Esophagus muscularis mucosa (tissue), 3 donors: ENCODE measurements around the gene JMJD6.

Source experiments
- CTCF ChIP-seq, 3 experiments: fragments of 200-600 bp in 2 of 3; fragments of 450-650 bp in 1 of 3; sonication (generic) in 2 of 3; IDR thresholded peaks; one replicate each; pipeline ENCODE4 v1.5.1; 2017 to 2019; ENCODE audit warnings: antibody characterized with exemption in 3 of 3, mild to moderate bottlenecking in 2 of 3, moderate library complexity in 1 of 3
- POLR2A ChIP-seq: fragments of 450-650 bp; IDR thresholded peaks from one replicate; pipeline ENCODE4 v1.6.1; 2017; ENCODE audit warnings: antibody characterized with exemption, moderate library complexity, mild to moderate bottlenecking, low read depth
- POLR2AphosphoS5 ChIP-seq, 2 donors: sonication (generic); formaldehyde crosslinking; IDR thresholded peaks; one replicate each; pipeline ENCODE4 v1.6.1; 2017; ENCODE audit warnings: antibody characterized with exemption in 2 of 2

DNA sequence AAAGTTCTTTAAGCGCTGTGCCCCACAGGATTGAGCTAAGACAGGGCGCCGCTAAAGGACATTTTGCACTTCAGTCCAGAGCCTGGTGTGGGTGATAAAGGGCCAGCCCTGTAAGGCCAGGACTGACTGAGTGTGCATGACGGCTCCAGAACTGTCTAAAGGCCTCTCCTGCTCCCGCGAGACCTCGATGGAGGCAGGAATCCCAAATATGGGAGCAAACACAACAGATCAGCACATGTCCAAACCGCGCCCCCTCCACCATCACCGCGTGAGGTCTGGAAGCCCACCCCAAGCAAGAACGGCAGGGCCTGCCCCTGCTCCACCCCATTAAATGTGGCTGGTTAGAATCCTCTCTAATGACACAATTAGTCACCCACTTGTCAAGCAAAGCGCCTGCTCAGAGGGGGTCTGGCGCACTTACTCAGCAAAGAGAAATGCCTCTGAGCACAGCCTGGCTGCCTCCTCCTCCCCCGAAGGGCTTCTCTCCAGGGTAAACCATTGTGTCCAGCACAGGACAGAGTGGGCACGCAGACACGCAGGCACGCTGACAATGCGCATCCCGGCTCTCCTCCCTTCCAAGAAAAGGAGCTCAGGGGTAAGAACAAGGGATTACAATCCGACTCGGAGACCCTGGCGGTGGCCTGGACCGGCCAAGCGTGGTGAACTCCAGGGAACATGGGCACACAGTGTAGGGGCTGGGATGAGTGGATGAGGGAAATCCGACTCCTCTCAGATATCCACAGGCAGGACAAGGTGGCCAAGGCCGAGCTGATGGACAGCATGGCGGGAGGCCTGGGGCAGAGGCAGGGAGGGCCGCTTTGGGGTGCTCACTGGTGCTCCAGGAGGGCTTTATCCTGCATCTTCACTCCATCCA, 17.1 kb downstream of the JMJD6 start:
- TF ChIP-seq CTCF (IDR thresholded peaks at IDR 0.05) (no peak), POLR2AphosphoS5 (IDR thresholded peaks at IDR 0.05) (peak; percentile 94 to 96), POLR2A (no peak)
